HL-60/S4 treated with phorbol 12-myristate 13-acetate at 8.2 ng/mL for 4 days and 3 days (cell line): Measurements from ENCODE around the gene LASP1NB.
"Not testable (repeated sequence)": the region's sequence is repeated elsewhere in the genome, so short reads cannot be mapped to it uniquely, and the experiment has no call there.

Experiments
- in situ Hi-C: fragments of 300-500 bp; cut with MboI; formaldehyde crosslinking; loops from 2 replicates; pipeline ENCODE4 v1.15.0; 2022; ENCODE audit warnings: low sequenced_read_pairs

The LASP1NB gene

GRCh38 chr17:38959508-38959907, 34.1 kb downstream of the LASP1NB start:
- in situ Hi-C loops = no loop called here

- in situ Hi-C loops = no loop called here
Measured at GRCh38 chr17:38960402-38960801, 35.0 kb downstream of the LASP1NB start.

GRCh38 chr17:38961413-38961812, 36.0 kb downstream of the LASP1NB start:
- in situ Hi-C loops = no loop called here

- in situ Hi-C loops = no loop called here
Measured at GRCh38 chr17:38967290-38967738, 41.9 kb downstream of the LASP1NB start, which contains the start of gene FBXO47. Gene FBXO47, minus strand, starts transcription at chr17:38967403. Its CDS starts 4,378 bp downstream, at chr17:38963025.

GRCh38 chr17:38969281-38969680, 43.9 kb downstream of the LASP1NB start:
- in situ Hi-C loops = no loop called here

DNA sequence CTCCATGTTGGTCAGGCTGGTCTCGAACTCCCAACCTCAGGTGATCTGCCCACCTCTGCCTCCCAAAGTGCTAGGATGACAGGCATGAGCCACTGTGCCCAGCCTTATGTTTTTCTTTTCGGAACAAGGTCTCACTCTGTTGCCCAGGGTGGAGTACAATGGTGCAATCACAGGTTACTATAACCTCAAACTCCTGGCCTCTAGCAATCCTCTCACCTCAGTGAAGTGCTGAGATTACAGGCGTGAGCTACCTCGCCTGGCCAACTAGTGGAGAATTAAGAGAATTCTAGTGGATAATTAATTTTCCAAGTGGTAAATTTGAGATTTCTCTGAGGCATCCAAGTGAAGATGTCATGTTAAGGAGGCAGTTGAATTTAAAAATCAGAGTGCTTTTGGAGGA, 44.7 kb downstream of the LASP1NB start:
- in situ Hi-C loops = no loop called here

- in situ Hi-C loops = no loop called here
Measured at GRCh38 chr17:38970804-38971203, 45.4 kb downstream of the LASP1NB start.

DNA sequence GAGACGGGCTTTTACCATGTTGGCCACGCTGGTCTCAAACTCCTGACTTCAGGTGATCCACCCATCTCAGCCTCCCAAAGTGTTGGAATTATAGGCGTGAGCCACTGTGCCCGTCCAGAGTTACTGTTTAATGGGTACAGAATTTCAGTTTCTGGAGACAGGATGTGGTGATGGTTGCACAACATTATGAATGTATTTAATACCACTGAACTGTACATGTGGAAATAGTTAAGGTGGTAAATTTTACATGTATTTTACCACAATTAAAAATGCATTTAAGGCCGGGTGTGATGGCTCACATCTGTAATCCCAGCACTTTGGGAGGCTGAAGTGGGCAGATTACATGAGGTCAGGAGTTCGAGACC, 50.8 kb downstream of the LASP1NB start:
- in situ Hi-C loops = not testable (repeated sequence)

DNA sequence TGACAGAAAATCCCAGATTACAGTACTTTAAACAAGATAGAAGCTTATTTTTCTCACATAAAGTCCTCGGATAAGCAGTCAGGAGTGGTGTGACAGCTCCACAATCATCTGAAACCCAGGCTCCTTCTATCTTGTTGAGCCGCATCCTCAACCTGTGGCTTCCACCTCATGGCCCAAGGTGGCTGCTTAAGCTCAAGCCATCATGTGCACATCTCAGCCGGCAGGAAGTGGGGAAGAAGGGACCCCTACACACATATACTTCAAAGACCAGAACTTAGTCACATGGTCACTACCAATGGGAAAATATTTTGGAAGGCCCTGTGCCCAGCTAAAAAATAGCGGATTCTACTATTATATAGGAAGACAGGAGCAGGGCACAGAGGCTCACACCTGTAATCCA, 52.8 kb downstream of the LASP1NB start:
- in situ Hi-C loops = no loop called here
